NCI-H128 (cell line): ENCODE results near the gene PDIA5.

Experiments used
- DNase-seq: peaks from one replicate; lab custom pipeline; 2025; ENCODE audit not compliant: unreplicated experiment; lab: John Stamatoyannopoulos, UW

Gene PDIA5

GRCh38 chr3:123066896-123067688 lies at the start of gene PDIA5:
TSS of gene PDIA5 (plus strand) at chr3:123067025. CDS start at chr3:123067165, 140 bp downstream.
- DNase-seq, result peak; percentile 82

DNA sequence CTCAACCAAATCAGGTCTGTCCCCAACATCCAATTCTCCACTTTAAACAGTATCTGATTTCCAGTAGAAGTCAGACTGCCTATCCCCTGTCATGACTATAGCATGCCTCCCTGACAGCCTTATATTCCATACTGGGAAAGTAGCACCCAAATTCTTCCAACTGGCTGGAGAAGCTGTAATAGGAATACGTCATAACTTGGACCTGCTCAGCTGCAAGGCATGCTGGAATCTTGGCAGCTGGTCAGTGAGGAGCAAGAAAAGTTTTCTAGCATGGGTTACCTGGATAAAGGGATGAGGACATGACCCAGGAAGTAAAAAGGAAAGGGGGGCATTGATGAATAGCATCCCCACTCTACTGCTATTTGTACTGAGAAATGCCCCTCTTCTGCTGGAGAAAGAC lies 48.1 kb upstream of the PDIA5 start:
- no peak for DNase-seq

- no peak for DNase-seq
Observed at GRCh38 chr3:123019161-123019560, 47.7 kb upstream of the PDIA5 start.

DNA sequence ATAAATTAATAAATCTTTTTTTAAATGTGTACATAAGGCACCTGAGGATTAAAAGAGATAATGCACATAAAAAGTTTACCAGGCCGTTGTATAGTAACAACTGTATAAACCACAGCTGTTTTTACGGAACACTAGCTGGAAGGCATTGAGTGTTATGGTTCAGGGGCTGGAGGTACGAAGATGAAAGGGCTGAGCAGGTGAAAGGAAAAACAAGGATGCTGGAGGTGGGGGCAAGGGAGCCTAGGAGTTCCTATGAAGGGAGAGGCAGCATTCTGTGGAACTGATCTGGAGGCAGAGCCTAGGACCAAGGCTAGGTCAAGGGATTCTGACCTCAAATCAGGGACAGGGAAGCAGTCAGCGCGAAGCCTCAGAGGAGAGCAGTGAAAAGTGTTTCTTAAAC lies 47.2 kb upstream of the PDIA5 start:
- DNase-seq, result no peak

DNA sequence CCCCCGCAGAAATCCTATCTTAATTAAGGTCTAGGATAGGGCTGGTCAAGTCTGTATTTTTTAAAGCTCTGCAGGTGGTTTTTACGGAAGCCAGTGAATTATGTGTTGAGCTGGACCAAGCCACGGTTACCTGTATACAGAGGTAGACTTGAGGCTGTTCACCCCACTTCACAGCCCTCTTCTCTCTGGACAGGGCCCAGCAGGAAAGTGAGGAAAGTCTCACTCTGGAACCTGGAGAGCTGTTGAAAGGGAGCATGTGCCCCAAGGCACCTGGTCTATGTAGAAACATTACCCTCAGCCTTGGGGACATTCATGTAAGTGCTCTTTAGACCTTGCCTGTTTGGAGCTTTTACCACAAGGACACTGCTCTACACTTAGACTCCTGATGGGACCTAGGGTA lies 46.1 kb upstream of the PDIA5 start:
- DNase-seq, result no peak

GRCh38 chr3:123021388-123021787 lies 45.4 kb upstream of the PDIA5 start:
- no peak for DNase-seq

GRCh38 chr3:123021996-123022510 lies 44.8 kb upstream of the PDIA5 start:
- DNase-seq, result no peak

- DNase-seq, result no peak
Observed at GRCh38 chr3:123024056-123024455, 42.8 kb upstream of the PDIA5 start.

DNA sequence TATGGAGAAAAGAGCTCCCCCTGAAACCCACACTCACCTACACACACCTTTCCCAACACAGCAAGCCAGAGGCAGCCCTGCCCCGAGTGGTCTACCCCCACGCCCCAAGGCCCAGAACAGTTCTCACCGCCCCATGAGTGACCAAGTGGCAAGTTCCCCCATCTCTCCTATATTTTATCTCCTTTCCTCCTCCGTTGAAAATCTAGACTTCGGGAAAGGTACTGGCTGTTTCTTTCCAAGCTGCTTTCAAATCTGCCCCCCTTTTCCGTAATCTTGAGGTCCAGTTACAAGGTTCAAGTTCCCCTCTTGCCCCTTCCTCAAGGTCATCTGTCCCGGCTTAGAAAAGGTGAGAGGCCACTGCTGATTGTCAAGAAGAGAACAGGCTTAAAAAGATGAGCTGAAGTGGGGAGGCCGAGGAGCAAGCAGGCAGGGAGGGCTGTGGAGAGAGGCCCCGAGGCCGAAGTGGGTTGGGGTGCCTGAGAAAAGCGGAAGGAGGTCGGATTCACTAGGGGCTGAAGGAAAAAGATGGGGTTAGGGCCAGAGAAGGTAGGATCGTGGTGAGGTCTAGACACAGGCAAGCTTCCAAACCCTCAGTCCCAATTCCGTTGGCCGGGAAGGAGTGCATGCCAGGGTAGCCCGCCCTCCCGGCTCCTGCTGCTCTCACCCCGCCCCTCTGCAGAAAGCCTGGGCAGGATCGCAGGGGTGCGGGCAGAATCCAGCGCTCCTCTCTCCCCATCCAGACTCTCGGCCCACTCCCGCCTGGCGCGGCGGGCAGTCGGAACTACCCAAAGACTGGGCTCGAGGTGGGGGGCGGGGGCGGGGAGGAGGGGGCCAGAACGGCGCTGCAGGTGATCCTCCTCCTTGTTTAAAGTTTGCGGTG lies 40.9 kb upstream of the PDIA5 start:
- DNase-seq, result no peak

DNA sequence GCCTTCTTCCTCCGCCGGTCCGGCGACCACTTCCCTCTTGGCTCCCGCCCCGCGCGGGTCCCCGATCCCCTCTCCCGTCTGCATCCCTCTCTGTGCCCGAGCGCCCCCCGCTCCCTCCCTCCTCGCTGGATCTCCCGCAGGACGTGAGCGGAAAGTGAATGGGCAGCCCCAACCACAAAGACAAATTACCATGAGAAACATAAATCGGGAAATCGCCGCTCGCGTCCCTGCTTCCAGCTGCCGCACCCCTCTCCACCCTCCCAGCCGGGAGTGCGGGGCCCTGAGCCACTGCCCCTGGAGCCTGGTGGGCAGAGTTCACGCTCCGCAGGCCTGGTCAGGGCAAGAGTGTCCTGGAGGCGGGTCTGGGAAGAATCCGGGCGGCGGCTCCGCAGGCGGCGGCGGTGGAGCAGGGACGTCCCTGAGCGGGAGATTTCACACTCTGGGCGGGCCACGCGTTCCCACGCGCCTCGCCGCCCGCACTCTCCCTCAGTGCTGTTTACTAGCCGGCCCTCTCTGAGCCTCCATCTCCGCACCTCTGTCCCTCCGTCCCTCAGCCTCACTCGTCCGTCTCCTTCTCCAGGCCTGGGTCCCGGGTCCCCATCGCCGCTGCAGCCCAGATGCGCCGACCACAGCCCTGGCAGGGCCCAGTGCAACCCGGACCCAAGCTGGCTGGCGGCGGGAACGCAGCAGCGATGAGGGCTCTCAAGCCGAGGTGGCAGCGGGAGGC lies 40.1 kb upstream of the PDIA5 start:
- no peak for DNase-seq

- DNase-seq, result no peak
Observed at GRCh38 chr3:123027292-123028232, 39.3 kb upstream of the PDIA5 start, which contains the start of gene SEMA5B. TSS of gene SEMA5B (minus strand) at chr3:123027763. CDS start at chr3:122961263, 66,500 bp downstream.

DNA sequence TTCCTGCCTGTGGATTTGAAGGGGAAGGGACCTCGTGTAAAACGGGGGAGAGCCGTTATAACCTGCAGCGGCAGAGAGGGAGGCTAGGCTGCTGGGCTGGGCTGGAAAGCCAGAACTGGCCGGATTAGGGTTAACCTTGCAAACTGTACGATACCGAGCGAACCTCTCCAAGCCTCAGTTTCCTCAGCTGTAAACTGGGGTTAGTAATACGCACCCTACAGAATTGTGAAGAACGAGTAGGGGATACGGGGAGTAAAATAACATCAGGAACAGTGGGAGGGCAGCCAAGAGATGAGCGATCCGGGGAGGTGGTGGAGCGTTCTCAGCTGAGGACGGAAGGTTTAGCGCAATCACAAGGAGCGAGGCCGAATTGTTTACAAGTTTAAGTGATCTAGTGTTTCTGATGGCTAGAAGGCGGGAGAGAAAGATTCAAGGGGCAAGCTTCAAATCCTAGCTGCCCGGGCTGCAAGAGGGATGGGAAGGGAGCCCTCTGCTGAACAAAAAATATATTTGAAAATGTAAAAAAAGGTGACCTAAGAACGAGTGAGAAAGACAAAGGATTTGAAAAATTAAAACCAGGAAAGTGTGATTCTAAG lies 38.5 kb upstream of the PDIA5 start:
- peak; percentile 64 for DNase-seq

GRCh38 chr3:123031051-123031450 lies 35.8 kb upstream of the PDIA5 start:
- no peak for DNase-seq

DNA sequence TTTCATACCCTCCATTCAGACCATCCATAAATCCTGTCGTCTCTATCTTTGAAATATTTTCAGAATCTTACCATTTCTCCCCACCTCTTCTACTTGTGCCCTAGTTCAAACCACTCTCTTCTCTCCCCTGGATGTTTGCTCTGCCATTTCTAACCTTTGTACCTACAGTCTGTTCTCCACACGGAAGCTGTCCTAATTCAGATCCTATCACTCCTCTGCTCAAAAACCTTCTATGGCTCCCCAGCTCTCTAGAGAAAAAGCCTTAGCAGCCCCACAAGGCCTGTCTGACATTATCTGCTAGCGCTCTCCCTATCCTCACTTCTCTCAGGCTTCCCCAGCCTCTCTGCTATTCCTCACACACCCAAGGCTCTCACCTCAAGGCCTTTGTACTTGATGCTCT lies 34.8 kb upstream of the PDIA5 start:
- no peak for DNase-seq

DNA sequence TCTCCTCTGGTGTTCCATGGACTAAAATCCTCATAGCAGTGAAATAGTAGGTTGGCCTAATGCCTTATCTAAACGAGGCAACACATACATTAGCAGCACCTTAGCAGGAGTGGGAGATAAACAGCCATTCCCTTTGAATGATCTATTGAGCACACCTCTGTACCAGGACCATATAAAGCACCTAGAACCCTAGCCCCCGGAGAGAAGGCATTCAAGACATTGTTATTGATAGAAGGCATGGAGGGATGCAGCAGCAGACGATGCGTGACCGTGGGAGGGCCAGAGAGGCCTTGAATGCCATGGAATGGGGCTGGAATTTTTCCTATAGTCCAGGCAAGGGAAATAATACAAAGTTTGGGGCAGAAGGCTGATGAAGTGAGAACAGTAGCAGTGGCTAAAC lies 32.7 kb upstream of the PDIA5 start:
- no peak for DNase-seq

GRCh38 chr3:123034996-123035395 lies 31.8 kb upstream of the PDIA5 start:
- no peak for DNase-seq

DNA sequence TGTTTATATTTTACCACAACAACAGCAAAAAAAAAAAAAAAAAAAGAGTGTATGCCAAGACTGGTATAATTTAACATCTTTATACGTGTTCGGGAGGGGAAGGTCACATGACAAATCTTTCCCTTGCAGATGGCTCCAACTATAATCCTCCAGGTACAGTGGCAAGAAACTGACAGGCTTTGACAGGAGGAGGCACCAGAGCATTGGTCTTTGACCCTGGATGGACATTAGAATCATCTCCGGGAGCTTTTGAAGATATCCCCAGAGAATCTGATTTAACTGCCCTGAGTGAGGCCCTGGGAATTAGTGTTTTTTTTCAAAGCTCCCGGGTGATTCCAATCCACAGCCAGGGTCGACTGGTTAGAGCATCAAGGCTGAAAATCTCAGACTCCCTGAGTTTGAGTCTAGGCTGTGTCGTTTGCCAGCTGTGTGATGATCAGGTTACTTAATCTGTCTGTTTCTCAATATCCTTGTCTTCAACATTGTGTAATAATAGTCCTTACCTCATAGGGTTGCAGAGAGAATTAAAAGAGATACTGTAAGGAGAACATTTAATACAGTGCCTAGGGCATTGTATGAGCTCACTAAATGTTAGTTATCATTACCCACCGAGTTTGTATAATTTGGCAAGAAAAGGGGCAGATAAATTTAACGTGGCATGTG lies 30.3 kb upstream of the PDIA5 start:
- DNase-seq, result no peak

DNA sequence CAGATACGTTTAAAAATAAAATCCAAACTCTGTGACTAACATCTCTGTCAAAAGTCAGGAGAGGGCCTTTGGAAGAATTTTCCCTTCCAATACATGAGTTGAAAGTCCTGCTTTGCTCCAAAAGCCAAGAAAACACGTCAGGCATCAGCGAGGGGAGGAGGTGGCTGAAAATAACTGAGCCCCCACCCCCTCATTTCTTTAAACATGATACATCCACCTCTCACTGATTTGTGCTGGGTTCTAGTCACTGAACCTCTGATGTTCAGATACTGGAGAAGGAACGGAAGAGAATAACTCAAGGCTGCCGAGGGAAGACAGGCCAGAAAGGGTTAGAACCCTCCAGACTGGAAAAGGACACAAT lies 29.8 kb upstream of the PDIA5 start:
- no peak for DNase-seq

GRCh38 chr3:123038751-123039150 lies 28.1 kb upstream of the PDIA5 start:
- no peak for DNase-seq
